Measurements from ENCODE around the gene METTL6. TPM values are rescaled to one million over a fixed set of nuclear protein-coding genes. Genes with fewer than 3 reads are reported as not detected.

Gene METTL6, protein sequence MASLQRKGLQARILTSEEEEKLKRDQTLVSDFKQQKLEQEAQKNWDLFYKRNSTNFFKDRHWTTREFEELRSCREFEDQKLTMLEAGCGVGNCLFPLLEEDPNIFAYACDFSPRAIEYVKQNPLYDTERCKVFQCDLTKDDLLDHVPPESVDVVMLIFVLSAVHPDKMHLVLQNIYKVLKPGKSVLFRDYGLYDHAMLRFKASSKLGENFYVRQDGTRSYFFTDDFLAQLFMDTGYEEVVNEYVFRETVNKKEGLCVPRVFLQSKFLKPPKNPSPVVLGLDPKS
- 10 to 100 TPM; 18.2 to 20.6 TPM for total RNA-seq

DNA sequence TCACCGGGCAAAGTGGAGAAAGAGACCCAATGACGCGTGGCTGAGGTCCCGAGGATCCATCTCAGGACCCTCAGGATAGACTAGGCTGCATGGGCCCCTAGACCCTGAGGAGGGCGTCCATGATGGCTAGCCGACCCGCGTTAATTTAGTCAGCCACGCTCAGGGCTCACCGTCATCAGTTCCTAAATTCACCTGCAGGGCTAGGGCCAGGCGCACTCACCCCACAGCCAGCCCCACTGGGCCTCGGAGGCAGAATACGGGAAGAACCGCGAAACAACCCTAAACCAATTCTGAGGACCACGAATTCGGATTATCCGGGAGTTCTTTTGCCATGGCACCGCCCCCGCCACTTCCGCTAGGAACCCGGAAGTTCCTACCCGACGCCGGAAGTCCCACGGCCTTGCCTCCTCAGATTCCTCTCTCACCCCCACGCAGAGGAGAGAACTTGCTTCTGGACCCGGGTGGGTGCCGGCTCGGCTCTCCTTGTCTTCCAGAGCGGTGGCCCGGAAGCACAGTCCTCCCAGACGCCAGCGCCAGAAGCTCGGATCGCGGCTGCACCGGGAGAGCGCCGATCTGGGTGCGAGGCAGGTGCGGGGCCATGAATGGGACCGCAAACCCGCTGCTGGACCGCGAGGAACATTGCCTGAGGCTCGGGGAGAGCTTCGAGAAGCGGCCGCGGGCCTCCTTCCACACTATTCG, at the start of gene METTL6, which contains the start of gene EAF1:
Gene METTL6, minus strand, starts transcription at position 363 of the 699 bp plus-strand sequence. CDS start 1,033 bp downstream, outside the sequence.
Gene EAF1, plus strand, starts transcription at position 417 of the 699 bp plus-strand sequence. Its CDS starts 182 bp downstream, at position 599.
- Mint-ChIP-seq H3K27ac (peak within 1 kb of the TSS; percentile 98), H3K27me3 (ENCODE audit: low read depth) (no peaks in the 10 kb centered on the region), H3K36me3 (ENCODE audit: low read depth) (peaks cover 52% of the 10 kb centered on the region), H3K9me3 (ENCODE audit: insufficient read depth) (no peaks in the 10 kb centered on the region), H3K4me1 (ENCODE audit: low read depth) (peaks cover 46% of the 10 kb centered on the region), H3K4me3 (peak within 1 kb of the TSS; percentile 97)
- ATAC-seq (peak; percentile 93), DNase-seq (peak; percentile 89)
- CTCF ChIA-PET, result interaction anchor here (0.9 to 1.1 kb wide), 2 partner anchors 129 to 222 kb away, joined by 3 to 4 read pairs; no protein-coding TSS in a partner anchor
- POLR2A ChIA-PET, result interaction anchor here (0.6 to 0.9 kb wide), 5 partner anchors 8 to 374 kb away, joined by 3 read pairs; no protein-coding TSS in a partner anchor

- peaks cover 2% of the 10 kb centered on the region for H3K36me3 Mint-ChIP-seq (ENCODE audit: low read depth)
- no peaks in the 10 kb centered on the region for H3K4me1 Mint-ChIP-seq (ENCODE audit: low read depth)
- peaks cover under 1% of the 10 kb centered on the region for H3K27me3 Mint-ChIP-seq (ENCODE audit: low read depth)
- H3K27ac Mint-ChIP-seq, result no peak overlapping the region
- H3K9me3 Mint-ChIP-seq (ENCODE audit: insufficient read depth), result no peaks in the 10 kb centered on the region
- no peak for ATAC-seq
- no peak for DNase-seq
- ChIA-PET POLR2A (no interaction called here), CTCF (no interaction called here)
- no peak overlapping the region for H3K4me3 Mint-ChIP-seq
Measured at GRCh38 chr3:15476378-15476777, 49.0 kb upstream of the METTL6 start.

DNA sequence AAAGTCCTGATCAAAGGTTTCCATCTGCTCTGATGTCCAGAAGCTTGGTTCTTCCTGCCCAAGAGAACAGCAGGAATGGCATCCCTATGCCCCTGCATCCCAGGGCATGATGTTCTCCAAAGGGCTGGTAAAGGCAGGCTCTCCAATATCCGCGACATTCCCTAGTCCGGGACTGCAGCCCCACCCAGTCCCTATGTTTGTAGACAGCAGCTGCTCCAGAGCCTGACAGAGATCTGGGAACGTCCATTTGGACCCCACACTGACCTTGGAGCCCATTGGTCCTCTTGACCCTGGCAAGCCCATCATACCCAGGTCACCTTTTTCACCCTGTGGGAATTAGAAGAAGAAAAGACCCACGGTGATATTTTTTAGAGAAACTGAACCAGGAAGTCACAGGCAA, 47.8 kb upstream of the METTL6 start:
- ChIA-PET POLR2A (no interaction called here), CTCF (no interaction called here)
- Mint-ChIP-seq H3K4me3 (no peak overlapping the region), H3K9me3 (ENCODE audit: insufficient read depth) (no peaks in the 10 kb centered on the region), H3K4me1 (ENCODE audit: low read depth) (no peaks in the 10 kb centered on the region), H3K36me3 (ENCODE audit: low read depth) (no peaks in the 10 kb centered on the region), H3K27ac (no peak overlapping the region), H3K27me3 (ENCODE audit: low read depth) (peaks cover 3% of the 10 kb centered on the region)
- DNase-seq (no peak), ATAC-seq (no peak)

DNA sequence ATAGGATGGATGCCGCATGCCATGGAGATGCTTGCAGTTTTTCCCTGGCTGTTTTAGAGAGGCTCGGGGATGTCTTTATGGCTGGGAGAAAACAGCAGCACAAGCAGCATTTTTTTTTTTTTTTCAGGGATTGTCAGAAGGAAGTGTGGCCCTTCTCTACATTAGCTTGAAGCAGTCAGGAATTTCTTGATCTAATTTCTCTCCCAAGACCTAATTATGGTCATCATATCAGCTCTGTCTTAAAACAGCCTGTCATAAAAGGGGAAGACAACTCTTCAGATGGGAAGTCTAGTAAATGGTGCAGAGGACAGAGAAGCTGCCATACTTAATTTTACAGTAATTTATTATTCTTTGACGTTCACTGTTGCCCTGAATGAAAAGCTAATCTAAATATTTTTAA, 44.5 kb upstream of the METTL6 start:
- ATAC-seq (no peak), DNase-seq (no peak)
- Mint-ChIP-seq H3K36me3 (ENCODE audit: low read depth) (no peaks in the 10 kb centered on the region), H3K4me1 (ENCODE audit: low read depth) (peaks cover 3% of the 10 kb centered on the region), H3K27me3 (ENCODE audit: low read depth) (peaks cover 3% of the 10 kb centered on the region), H3K9me3 (ENCODE audit: insufficient read depth) (no peaks in the 10 kb centered on the region), H3K27ac (no peak overlapping the region), H3K4me3 (no peak overlapping the region)
- ChIA-PET CTCF (interaction anchor here (1.1 kb wide), 1 partner anchor 9 kb away, joined by 3 read pairs; no protein-coding TSS in a partner anchor), POLR2A (no interaction called here)

DNA sequence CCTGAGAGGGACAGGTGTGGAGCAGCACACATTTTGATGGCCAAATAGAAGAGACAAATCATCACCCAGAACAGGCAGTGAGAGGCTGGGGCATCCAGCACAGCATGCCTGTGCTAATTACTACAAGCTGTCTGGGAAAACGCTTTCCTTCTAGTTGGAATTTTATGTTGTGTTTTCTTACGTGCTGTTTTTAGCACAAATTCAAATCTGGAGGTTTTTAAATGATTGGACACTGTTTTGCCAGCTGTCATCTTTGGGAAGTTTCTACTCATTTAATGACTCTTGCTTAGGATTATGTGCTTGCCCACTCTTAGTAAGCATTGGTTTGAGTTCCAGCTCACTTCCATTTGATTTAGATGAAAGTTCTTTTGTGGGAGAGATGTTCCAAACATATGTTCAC, 43.5 kb upstream of the METTL6 start:
- ChIA-PET CTCF (interaction anchor here (1.1 kb wide), 1 partner anchor 8 kb away, joined by 3 read pairs; no protein-coding TSS in a partner anchor), POLR2A (interaction anchor here (0.7 kb wide), 1 partner anchor 15 kb away, joined by 3 read pairs; no protein-coding TSS in a partner anchor)
- H3K27me3 Mint-ChIP-seq (ENCODE audit: low read depth), result peaks cover 3% of the 10 kb centered on the region
- H3K9me3 Mint-ChIP-seq (ENCODE audit: insufficient read depth), result no peaks in the 10 kb centered on the region
- H3K27ac Mint-ChIP-seq, result no peak overlapping the region
- H3K36me3 Mint-ChIP-seq (ENCODE audit: low read depth), result peaks cover 3% of the 10 kb centered on the region
- DNase-seq (no peak), ATAC-seq (no peak)
- no peak overlapping the region for H3K4me3 Mint-ChIP-seq
- H3K4me1 Mint-ChIP-seq (ENCODE audit: low read depth), result peaks cover 3% of the 10 kb centered on the region

DNA sequence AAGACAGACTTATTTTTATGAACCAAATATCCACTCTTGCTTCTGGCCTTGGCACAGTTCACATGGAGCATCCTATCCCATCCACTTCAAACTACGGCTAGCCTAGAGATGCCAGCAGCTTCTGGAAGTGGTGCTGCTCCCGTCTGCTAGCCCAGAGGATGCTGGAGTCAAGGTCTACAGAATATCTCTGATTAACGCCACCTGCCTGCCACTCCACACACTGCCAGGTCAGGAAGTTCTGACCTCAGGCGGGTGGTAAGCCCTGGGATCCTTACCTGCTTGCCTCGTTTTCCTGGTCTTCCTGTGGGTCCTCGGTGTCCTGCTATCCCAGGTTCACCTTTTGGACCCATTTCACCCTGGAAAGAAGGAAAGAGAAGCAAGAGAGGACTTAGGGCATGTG, 42.9 kb upstream of the METTL6 start:
- no peak overlapping the region for H3K27ac Mint-ChIP-seq
- ChIA-PET POLR2A (no interaction called here), CTCF (interaction anchor here (1.6 kb wide), 2 partner anchors 10 to 15 kb away, joined by 4 read pairs; no protein-coding TSS in a partner anchor)
- peaks cover 3% of the 10 kb centered on the region for H3K4me1 Mint-ChIP-seq (ENCODE audit: low read depth)
- ATAC-seq, result no peak
- H3K27me3 Mint-ChIP-seq (ENCODE audit: low read depth), result peaks cover 3% of the 10 kb centered on the region
- H3K36me3 Mint-ChIP-seq (ENCODE audit: low read depth), result peaks cover 3% of the 10 kb centered on the region
- no peak overlapping the region for H3K4me3 Mint-ChIP-seq
- DNase-seq, result no peak
- no peaks in the 10 kb centered on the region for H3K9me3 Mint-ChIP-seq (ENCODE audit: insufficient read depth)

- CTCF ChIA-PET, result interaction anchor here (0.7 to 1.9 kb wide), 3 partner anchors 62 to 200 kb away, joined by 3 to 7 read pairs (median 5); no protein-coding TSS in a partner anchor
- Mint-ChIP-seq H3K4me3 (no peak overlapping the region), H3K27ac (no peak overlapping the region), H3K27me3 (ENCODE audit: low read depth) (peaks cover 3% of the 10 kb centered on the region), H3K36me3 (ENCODE audit: low read depth) (peaks cover 3% of the 10 kb centered on the region), H3K4me1 (ENCODE audit: low read depth) (peaks cover 8% of the 10 kb centered on the region), H3K9me3 (ENCODE audit: insufficient read depth) (no peaks in the 10 kb centered on the region)
- POLR2A ChIA-PET, result no interaction called here
- no peak for ATAC-seq
- no peak for DNase-seq
Measured at GRCh38 chr3:15467227-15468181, 40.2 kb upstream of the METTL6 start.

- H3K27me3 Mint-ChIP-seq (ENCODE audit: low read depth), result no peaks in the 10 kb centered on the region
- DNase-seq (no peak), ATAC-seq (no peak)
- POLR2A ChIA-PET, result no interaction called here
- no peaks in the 10 kb centered on the region for H3K9me3 Mint-ChIP-seq (ENCODE audit: insufficient read depth)
- H3K36me3 Mint-ChIP-seq (ENCODE audit: low read depth), result peaks cover 3% of the 10 kb centered on the region
- H3K27ac Mint-ChIP-seq, result no peak overlapping the region
- H3K4me3 Mint-ChIP-seq, result no peak overlapping the region
- peaks cover 19% of the 10 kb centered on the region for H3K4me1 Mint-ChIP-seq (ENCODE audit: low read depth)
- CTCF ChIA-PET, result interaction anchor here (1.9 kb wide), 1 partner anchor 61 kb away, joined by 7 read pairs; no protein-coding TSS in a partner anchor
Measured at GRCh38 chr3:15465876-15466585, 38.7 kb upstream of the METTL6 start.

DNA sequence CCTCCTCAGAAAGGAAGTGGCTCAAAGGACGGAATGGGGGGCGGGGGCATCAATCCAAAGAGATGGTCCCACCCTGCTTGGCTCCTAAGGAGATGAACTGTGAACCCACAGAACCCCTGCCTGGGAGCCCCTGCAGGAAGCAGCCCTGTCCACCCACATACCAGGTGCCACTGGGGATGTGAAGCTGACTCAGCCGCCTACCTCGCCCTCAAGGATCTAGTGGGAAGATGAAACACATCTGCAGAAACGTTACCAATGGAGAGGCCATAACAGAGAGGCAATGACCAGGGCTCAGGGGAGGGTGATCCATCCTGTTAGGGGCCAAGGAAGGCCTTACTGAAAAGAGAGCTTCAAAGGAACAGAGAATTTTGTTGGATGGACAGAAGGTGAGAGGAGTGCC, 35.1 kb upstream of the METTL6 start:
- H3K27me3 Mint-ChIP-seq (ENCODE audit: low read depth), result no peaks in the 10 kb centered on the region
- H3K4me1 Mint-ChIP-seq (ENCODE audit: low read depth), result peaks cover 32% of the 10 kb centered on the region
- H3K9me3 Mint-ChIP-seq (ENCODE audit: insufficient read depth), result no peaks in the 10 kb centered on the region
- peaks cover 3% of the 10 kb centered on the region for H3K36me3 Mint-ChIP-seq (ENCODE audit: low read depth)
- ATAC-seq, result no peak
- no peak overlapping the region for H3K4me3 Mint-ChIP-seq
- DNase-seq, result no peak
- POLR2A ChIA-PET, result no interaction called here
- CTCF ChIA-PET, result interaction anchor here (1.0 kb wide), 1 partner anchor 9 kb away, joined by 3 read pairs; no protein-coding TSS in a partner anchor
- H3K27ac Mint-ChIP-seq, result peak overlapping the region; percentile 2

DNA sequence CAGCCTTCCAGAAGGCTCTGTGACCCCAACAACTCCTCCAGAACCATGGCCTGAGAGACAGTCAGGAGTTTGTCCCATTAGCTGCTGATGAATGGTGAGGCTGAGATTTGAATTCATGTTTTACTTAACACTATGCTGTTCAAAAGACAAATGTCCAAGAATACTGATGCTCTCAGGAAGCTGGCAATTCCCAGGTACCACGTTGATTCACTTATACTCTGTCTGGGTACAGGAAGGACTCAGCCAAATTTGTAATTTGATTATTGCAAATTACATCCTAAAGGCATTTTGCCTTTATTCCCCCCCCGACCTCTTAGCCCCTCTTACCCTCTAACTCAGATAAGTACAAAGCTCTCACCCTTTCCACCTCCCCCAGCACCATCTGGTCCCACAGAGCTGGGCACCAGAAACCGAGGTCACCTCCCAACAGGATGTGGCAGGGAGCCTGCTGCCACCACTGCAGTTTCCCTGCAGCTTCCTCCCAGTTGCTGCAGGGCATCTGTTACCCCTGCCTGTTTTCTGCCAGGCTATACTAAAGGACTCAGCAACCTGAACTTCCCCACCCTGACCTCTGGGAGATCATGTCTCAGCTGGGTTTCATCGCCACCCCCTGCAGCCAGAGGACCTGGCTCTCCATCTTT, 33.7 kb upstream of the METTL6 start:
- DNase-seq (peak; percentile 43), ATAC-seq (peak; percentile 77)
- Mint-ChIP-seq H3K27me3 (ENCODE audit: low read depth) (no peaks in the 10 kb centered on the region), H3K4me1 (ENCODE audit: low read depth) (peaks cover 32% of the 10 kb centered on the region), H3K4me3 (peak overlapping the region; percentile 19), H3K36me3 (ENCODE audit: low read depth) (peaks cover under 1% of the 10 kb centered on the region), H3K27ac (peak overlapping the region; percentile 64), H3K9me3 (ENCODE audit: insufficient read depth) (no peaks in the 10 kb centered on the region)
- POLR2A ChIA-PET, result no interaction called here
- CTCF ChIA-PET, result interaction anchor here (0.6 to 1.5 kb wide), 5 partner anchors 9 to 220 kb away, joined by 3 to 7 read pairs (median 4); no protein-coding TSS in a partner anchor

All from activated CD8-positive, alpha-beta T cell treated with anti-CD3 and anti-CD28 coated beads, Interleukin-2, amount 10 ng/mL, durations not matched to agents 7 days and 5 days (primary cell).